SHP77 treated with DMSO at 0.1 percent for 48 hours (cell line): Measurements from ENCODE around the gene NPHS1.
A peak's percentile ranks its signal among the peaks of the same experiment; 100 is the strongest.
"Not testable (repeated sequence)": the region's sequence is repeated elsewhere in the genome, so short reads cannot be mapped to it uniquely, and the experiment has no call there.

Experiments
- DNase-seq: peaks from one replicate; lab custom pipeline; 2025; lab: John Stamatoyannopoulos, UW

The NPHS1 gene

GRCh38 chr19:35874392-35874930, 22.2 kb upstream of the NPHS1 start:
- DNase-seq = no peak

GRCh38 chr19:35872180-35872579, 19.9 kb upstream of the NPHS1 start:
- no peak for DNase-seq

- DNase-seq = no peak
These were observed 19.3 kb upstream of the NPHS1 start for GRCh38 chr19:35871611-35872010.

- no peak for DNase-seq
These were observed 18.5 kb upstream of the NPHS1 start for GRCh38 chr19:35870798-35871197.

DNA sequence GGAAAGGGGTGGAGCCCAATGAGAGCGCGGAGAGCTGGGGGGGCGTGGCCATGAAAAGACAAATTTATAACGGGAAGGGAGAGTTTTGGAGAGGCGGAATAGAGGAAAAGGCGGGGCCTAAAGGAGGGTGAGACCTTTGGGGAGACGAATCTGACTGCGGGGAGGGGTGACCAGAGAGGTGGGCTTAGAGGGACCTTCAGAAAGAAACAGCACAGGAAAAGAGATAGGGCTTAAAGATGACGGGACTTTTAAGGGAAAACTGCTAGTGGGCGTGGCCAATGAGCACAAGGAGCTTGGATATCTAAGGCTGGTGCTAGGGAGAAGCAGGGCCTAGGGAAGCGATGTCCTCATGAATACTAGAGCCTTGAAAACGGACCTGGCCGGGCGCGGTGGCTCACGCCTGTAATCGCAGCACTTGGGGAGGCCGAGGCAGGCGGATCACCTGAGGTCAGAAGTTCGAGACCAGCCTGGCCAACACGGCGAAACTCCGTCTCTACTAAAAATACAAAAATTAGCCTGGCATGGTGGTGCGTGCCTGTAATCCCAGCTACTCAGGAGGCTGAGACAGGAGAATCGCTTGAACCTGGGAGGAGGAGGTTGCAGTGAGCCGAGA, 17.9 kb upstream of the NPHS1 start:
- not testable (repeated sequence) for DNase-seq

- peak; percentile 93 for DNase-seq
These were observed 17.2 kb upstream of the NPHS1 start for GRCh38 chr19:35869327-35870123.

GRCh38 chr19:35868823-35869326, 16.6 kb upstream of the NPHS1 start:
- DNase-seq = no peak

DNA sequence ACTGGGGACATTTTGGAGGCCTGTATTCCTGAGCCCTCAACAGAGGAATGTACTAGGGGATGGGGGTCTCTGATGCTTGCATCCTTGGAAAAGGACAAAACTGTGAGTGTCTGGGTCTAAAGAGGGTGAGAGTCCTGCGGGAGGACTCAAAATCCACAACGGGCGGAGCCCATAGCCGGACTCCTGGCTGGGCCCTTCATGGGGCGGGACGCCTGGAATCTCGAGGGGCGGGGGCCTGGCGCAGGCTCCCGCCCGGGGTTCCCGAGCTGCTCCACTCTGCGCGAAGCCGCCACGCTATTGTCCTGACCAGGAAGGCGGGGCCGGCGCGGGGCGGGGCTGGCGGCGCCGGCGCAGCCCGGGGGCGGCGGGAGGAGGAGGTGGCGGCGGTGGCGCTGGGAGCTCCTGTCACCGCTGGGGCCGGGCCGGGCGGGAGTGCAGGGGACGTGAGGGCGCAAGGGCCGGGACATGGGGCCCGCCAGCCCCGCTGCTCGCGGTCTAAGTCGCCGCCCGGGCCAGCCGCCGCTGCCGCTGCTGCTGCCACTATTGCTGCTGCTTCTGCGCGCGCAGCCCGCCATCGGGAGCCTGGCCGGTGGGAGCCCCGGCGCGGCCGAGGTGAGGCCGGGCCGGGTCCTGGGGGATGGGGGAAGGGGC, 16.0 kb upstream of the NPHS1 start, which contains the start of gene APLP1:
Gene APLP1 (plus strand): TSS at position 403 of the 651 bp plus-strand sequence. CDS start 63 bp downstream, at position 466.
- DNase-seq = no peak

DNA sequence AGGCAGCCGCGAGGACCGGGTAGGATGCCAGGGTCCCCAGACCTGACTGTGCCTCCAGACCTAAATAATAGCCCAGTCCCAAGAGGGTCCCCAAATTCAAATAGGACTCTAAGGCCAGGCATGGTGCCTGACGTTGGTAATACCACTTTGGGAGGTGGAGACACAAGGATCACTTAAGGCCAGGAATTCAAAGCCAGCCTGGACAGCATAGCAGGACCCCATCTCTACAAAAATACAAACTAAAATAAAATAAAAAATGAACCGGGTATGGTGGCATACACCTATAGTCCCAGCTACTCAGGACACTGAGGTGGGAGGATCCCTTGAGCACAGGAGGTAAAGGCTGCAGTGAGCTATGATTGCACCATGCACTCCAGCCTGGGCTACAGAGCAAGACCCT, 10.7 kb upstream of the NPHS1 start:
- DNase-seq = no peak

- no peak for DNase-seq
These were observed 10.2 kb upstream of the NPHS1 start for GRCh38 chr19:35862528-35862927.

- DNase-seq = no peak
These were observed 9.4 kb upstream of the NPHS1 start for GRCh38 chr19:35861640-35862160.

DNA sequence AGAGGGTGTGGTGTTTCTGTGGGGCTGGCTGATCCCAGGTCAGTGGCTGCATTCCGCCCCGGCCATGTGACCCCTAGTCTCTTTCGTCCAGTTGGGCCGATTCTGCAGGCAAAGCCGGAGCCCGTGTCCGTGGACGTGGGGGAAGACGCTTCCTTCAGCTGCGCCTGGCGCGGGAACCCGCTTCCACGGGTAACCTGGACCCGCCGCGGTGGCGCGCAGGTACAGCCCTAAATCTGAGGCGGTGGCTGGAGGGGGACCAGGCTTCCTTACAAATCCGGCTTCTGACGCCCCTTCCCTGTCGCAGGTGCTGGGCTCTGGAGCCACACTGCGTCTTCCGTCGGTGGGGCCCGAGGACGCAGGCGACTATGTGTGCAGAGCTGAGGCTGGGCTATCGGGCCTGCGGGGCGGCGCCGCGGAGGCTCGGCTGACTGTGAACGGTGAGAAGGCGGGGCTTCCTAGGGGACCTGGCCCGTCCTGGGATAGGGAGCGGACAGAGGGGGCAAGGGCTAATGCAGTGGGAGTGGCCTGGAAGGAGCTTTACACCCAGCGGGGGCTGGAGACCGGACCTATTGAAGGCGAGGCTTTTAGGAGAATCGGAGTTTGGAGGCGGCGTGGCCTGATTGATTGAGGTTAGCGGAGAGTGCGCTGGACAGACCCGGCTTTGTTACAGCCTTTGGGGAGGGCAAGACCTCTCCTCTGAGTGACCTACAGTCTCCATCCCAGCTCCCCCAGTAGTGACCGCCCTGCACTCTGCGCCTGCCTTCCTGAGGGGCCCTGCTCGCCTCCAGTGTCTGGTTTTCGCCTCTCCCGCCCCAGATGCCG, 8.7 kb upstream of the NPHS1 start:
- no peak for DNase-seq

DNA sequence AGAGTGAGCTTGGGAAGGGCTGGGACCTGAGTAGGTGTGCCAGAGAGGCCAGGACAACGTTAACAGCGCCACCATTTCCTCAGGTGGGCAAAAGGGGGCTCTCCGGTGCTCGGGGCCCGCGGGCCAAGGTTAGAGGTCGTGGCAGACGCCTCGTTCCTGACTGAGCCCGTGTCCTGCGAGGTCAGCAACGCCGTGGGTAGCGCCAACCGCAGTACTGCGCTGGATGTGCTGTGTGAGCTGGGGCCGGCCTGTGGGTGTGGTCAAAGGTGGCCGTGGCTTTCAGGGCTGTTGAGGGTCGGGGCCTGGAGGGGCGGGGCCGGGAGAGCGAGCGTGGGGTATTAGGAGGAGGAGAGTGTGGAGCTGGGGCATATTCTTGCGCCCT, 8.1 kb upstream of the NPHS1 start:
- DNase-seq = no peak

DNA sequence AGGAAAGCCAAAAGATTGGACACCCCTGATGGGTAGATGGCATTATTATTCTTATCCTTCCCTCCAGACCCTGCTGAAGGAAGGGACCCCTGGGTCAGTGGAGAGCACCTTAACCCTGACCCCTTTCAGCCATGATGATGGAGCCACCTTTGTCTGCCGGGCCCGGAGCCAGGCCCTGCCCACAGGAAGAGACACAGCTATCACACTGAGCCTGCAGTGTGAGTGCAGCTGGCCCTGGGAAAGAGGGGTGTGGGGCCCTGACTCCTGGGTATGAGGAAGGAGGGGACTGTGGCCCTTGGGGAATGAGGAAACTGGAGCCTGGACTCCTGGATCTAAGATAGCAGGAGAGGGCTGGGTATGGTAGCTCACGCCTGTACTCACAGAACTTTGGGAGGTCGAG, 7.1 kb upstream of the NPHS1 start:
- no peak for DNase-seq

- no peak for DNase-seq
These were observed 6.0 kb upstream of the NPHS1 start for GRCh38 chr19:35858311-35858710.

- DNase-seq = no peak
These were observed 4.3 kb upstream of the NPHS1 start, which contains the start of gene KIRREL2 for GRCh38 chr19:35856546-35857149. KIRREL2 (plus strand) TSS chr19:35856911; CDS start chr19:35857120, 209 bp downstream.

DNA sequence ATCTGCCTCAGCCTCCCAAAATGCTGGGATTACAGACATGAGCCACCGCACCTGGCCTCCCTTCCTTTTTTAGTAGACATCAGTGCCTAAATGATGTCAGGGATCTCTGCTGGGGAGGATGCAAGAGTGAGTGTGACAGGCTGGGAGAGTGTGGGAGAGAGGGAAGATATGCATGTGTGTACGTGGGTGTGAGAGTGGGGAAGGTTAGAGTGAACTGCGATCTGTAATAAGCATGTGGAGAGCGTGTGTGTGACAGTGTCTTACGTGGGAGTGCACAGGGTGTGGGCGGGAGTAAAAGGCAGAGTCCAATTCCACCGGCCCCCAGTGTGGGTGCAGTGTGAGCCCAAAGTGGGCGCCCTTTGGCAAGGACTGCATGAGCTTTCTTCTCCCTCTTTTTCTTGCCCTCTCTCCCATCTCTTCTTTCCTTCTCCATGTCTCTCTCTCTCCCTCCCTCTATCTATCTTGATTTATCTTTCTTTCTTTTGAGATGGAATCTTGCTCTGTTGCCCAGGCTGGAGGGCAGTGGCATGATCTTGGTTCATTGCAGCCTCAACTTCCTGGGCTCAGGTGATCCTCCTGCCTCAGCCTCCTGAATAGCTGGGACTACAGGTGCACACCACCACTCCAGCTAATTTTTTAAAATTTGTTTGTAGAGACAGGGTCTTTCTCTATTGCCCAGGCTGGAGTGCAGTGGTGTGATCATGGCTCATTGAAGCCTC, 893 bp upstream of the NPHS1 start:
- DNase-seq = no peak

- DNase-seq = no peak
These were observed 883 bp downstream of the NPHS1 start for GRCh38 chr19:35851213-35852028.

DNA sequence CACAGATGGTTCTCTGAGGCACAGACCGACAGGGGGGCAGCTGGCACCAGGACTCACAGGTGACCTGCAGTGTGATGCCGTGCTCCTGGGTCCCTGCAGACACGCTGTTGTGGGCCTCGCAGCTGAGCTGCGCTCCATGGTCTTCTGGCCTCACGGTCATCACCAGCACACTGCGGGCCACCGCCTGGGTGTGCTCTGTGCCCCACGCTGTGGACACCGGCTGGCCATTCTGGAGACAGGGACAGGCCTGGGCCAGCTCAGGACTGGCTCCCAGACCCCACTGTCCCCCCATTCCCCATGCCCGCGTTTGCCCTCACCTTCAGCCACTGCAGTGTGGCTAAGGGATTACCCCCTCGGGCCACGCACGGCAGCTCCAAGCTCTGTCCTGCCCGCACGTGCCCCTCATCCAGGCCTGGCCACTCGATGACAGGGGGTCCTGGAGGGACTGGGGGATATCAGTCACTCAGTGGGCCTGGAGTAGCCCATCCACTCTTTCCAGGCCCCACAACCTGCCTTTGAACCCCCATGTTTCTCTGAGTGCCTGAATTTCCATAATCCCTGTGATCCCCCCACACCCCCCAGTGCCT, 3.3 kb downstream of the NPHS1 start:
- no peak for DNase-seq
